Measurements from ENCODE around the gene NAGS. TPM values are rescaled to one million over a fixed set of nuclear protein-coding genes. Genes with fewer than 3 reads are reported as not detected.

The NAGS gene
- total and polyA plus RNA-seq, 4 donors = 2.6 to 10.7 (median 5.0) TPM

- H3K4me3 ChIP-seq = no peak overlapping the region
- H3K4me1 ChIP-seq (ENCODE audit: control insufficient read depth in 5 of 5, insufficient read depth in 5 of 5, low read length in 5 of 5) = no peaks in the 10 kb centered on the region
- H3K27ac ChIP-seq (ENCODE audit: low read depth in 1 of 2, low read length in 1 of 2) = no peak overlapping the region
- ATAC-seq (ENCODE audit: insufficient read depth, low FRiP score) (no peak), DNase-seq (no peak)
- no peaks in the 10 kb centered on the region for H3K9me3 ChIP-seq (ENCODE audit: control insufficient read depth in 4 of 4, insufficient read depth in 3 of 4, low read length in 3 of 4)
- TF ChIP-seq CTCF (IDR thresholded peaks at IDR 0.05; ENCODE audit: control extremely low read depth, extremely low read depth) = no peak
- H3K9ac ChIP-seq (ENCODE audit: insufficient read depth in 1 of 2, low read length in 2 of 2) = no peak overlapping the region
- WGBS, 2 donors = 79 to 88% methylated on average over 2 of the region's 2 CpGs
- H3K27me3 ChIP-seq (ENCODE audit: control insufficient read depth in 3 of 3, insufficient read depth in 3 of 3, low read length in 2 of 3) = peaks cover 0 to 17% (median 13%) of the 10 kb centered on the region in 3 donors
- H3K36me3 ChIP-seq (ENCODE audit: control insufficient read depth in 4 of 4, insufficient read depth in 4 of 4, low read length in 4 of 4) = no peaks in the 10 kb centered on the region
Observed at GRCh38 chr17:43978078-43978477, 26.3 kb upstream of the NAGS start.

DNA sequence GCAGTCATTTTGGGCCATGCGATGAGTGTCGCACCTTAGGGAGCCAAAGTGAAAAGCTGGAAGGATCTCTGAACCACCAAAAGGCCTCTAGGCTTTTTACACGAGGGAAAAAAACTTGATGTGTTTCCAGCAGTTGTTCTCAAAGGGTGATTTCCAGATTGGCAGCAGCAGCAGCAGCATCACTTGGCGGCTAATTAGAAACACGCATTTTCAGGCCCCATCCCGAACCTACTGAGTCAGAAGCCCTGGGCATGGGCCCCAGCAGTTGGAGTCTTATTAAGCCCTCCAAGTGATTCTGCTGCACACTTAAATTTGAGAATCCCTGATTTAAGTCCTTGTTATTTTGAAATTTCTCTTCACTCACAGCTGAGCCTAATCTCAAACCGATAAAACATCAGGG, 25.4 kb upstream of the NAGS start:
- Histone ChIP-seq H3K27ac (ENCODE audit: low read depth in 1 of 2, low read length in 1 of 2) (no peak overlapping the region), H3K4me3 (no peak overlapping the region), H3K9me3 (ENCODE audit: control insufficient read depth in 4 of 4, insufficient read depth in 3 of 4, low read length in 3 of 4) (no peaks in the 10 kb centered on the region), H3K27me3 (ENCODE audit: control insufficient read depth in 3 of 3, insufficient read depth in 3 of 3, low read length in 2 of 3) (peaks cover 0 to 22% (median 17%) of the 10 kb centered on the region in 3 donors), H3K4me1 (ENCODE audit: control insufficient read depth in 5 of 5, insufficient read depth in 5 of 5, low read length in 5 of 5) (peaks cover 0 to 7% (median 0%) of the 10 kb centered on the region in 5 donors), H3K36me3 (ENCODE audit: control insufficient read depth in 4 of 4, insufficient read depth in 4 of 4, low read length in 4 of 4) (no peaks in the 10 kb centered on the region), H3K9ac (ENCODE audit: insufficient read depth in 1 of 2, low read length in 2 of 2) (no peak overlapping the region)
- DNase-seq = no peak
- no peak for TF ChIP-seq CTCF (IDR thresholded peaks at IDR 0.05; ENCODE audit: control extremely low read depth, extremely low read depth)
- no peak for ATAC-seq (ENCODE audit: insufficient read depth, low FRiP score)
- 80 to 84% methylated on average over 7 of the region's 7 CpGs for WGBS, 2 donors

DNA sequence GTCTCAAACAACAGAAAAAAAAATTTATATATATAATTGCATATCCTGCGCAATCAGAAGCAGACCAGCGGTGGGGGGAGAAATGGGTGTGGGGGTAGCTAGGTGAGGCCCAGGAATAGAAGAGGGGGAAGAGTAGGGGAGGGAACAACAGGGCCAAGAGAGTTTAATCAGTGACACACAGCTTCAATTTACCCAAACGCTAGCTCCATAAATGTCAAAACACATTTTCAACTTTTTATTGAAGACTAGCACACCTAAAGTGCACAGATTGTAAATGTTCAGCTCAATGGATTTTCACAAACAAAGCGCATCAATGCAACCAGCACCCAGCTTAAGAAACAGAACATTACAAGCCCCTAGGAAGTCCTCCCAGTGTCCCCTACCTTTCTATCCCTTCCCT, 24.8 kb upstream of the NAGS start:
- DNase-seq (no peak), ATAC-seq (ENCODE audit: insufficient read depth, low FRiP score) (no peak)
- Histone ChIP-seq H3K36me3 (ENCODE audit: control insufficient read depth in 4 of 4, insufficient read depth in 4 of 4, low read length in 4 of 4) (no peaks in the 10 kb centered on the region), H3K4me1 (ENCODE audit: control insufficient read depth in 5 of 5, insufficient read depth in 5 of 5, low read length in 5 of 5) (peaks cover 0 to 9% (median 0%) of the 10 kb centered on the region in 5 donors), H3K9ac (ENCODE audit: insufficient read depth in 1 of 2, low read length in 2 of 2) (no peak overlapping the region), H3K9me3 (ENCODE audit: control insufficient read depth in 4 of 4, insufficient read depth in 3 of 4, low read length in 3 of 4) (no peaks in the 10 kb centered on the region), H3K27ac (ENCODE audit: low read depth in 1 of 2, low read length in 1 of 2) (no peak overlapping the region), H3K4me3 (no peak overlapping the region), H3K27me3 (ENCODE audit: control insufficient read depth in 3 of 3, insufficient read depth in 3 of 3, low read length in 2 of 3) (peaks cover 0 to 27% (median 23%) of the 10 kb centered on the region in 3 donors)
- 86 to 92% methylated on average over 4 of the region's 4 CpGs for WGBS, 2 donors
- TF ChIP-seq CTCF (IDR thresholded peaks at IDR 0.05; ENCODE audit: control extremely low read depth, extremely low read depth) = no peak

DNA sequence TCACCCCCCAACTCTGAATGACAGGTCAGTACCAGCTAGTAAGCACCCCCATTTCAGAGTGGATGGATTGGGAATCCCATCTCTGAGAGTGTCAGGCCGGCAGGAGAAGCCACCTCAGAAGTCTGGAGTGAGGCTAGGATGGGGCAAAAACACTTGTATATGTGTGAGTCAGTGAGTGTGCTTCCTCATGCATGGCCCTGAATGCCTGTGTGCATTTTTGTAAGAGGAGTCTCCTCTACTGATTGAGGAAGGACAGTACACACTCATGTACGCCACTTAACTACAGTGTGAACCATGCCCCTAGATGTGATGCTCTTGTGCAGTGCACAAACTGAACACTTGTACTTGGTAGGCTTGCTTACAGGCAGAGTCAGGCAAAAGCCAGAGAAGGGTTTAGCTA, 22.3 kb upstream of the NAGS start:
- no peak for ATAC-seq (ENCODE audit: insufficient read depth, low FRiP score)
- peaks cover 0 to 9% (median 3%) of the 10 kb centered on the region in 5 donors for H3K4me1 ChIP-seq (ENCODE audit: control insufficient read depth in 5 of 5, insufficient read depth in 5 of 5, low read length in 5 of 5)
- 80 to 89% methylated on average over 2 of the region's 2 CpGs for WGBS, 2 donors

More for the DNA sequence above, 22.3 kb upstream of the NAGS start:
- Histone ChIP-seq H3K9me3 (ENCODE audit: control insufficient read depth in 4 of 4, insufficient read depth in 3 of 4, low read length in 3 of 4) (no peaks in the 10 kb centered on the region), H3K9ac (ENCODE audit: insufficient read depth in 1 of 2, low read length in 2 of 2) (no peak overlapping the region), H3K27me3 (ENCODE audit: control insufficient read depth in 3 of 3, insufficient read depth in 3 of 3, low read length in 2 of 3) (peaks cover 0 to 36% (median 36%) of the 10 kb centered on the region in 3 donors), H3K36me3 (ENCODE audit: control insufficient read depth in 4 of 4, insufficient read depth in 4 of 4, low read length in 4 of 4) (no peaks in the 10 kb centered on the region), H3K4me3 (no peak overlapping the region), H3K27ac (ENCODE audit: low read depth in 1 of 2, low read length in 1 of 2) (no peak overlapping the region)
- no peak for TF ChIP-seq CTCF (IDR thresholded peaks at IDR 0.05; ENCODE audit: control extremely low read depth, extremely low read depth)
- no peak for DNase-seq

All from lung (tissue), 12 donors.